Bronchial epithelial cell (primary cell): Measurements from ENCODE around the gene ADORA1. TPM values are rescaled to one million over a fixed set of nuclear protein-coding genes. Genes with fewer than 3 reads are reported as not detected.

Experiments
- DNase-seq: peaks from one replicate; pipeline ENCODE4 v3.0.0-alpha.2; 2010; ENCODE audit warnings: low read depth
- FAIRE-seq: peaks from 2 replicates; lab custom pipeline; 2011; peaks lifted over from hg19 to GRCh38; lab: Jason Lieb, UNC
- H3K27me3 ChIP-seq: 2 replicates; pipeline ENCODE4 v1.5.1; 2011; ENCODE audit warnings: low read length; ENCODE audit not compliant: control insufficient read depth, insufficient read depth
- H3K36me3 ChIP-seq: 2 replicates; pipeline ENCODE4 v1.5.1; 2011; ENCODE audit warnings: low read length; ENCODE audit not compliant: control insufficient read depth, insufficient read depth
- H3K4me3 ChIP-seq: 2 replicates; pipeline ENCODE4 v1.5.1; 2011; ENCODE audit warnings: mild to moderate bottlenecking, low read depth, low read length, control low read depth
- total RNA-seq: library from RNA; depleted of rRNA; stranded (reverse); fragments of >200 nt; gene quantifications from 2 replicates; pipeline ENCODE4 v1.2.1, GENCODE V29; 2014
- TF ChIP-seq, protein P1 (sequence below): IDR thresholded peaks from 2 replicates; pipeline ENCODE4 v1.5.1; 2011; ENCODE audit warnings: mild to moderate bottlenecking, moderate library complexity, low read length, control low read depth, inconsistent platforms; ENCODE audit not compliant: insufficient read depth, severe bottlenecking

The ADORA1 gene
- total RNA-seq, 1 donor from 2014 or later, result under 0.01 TPM

DNA sequence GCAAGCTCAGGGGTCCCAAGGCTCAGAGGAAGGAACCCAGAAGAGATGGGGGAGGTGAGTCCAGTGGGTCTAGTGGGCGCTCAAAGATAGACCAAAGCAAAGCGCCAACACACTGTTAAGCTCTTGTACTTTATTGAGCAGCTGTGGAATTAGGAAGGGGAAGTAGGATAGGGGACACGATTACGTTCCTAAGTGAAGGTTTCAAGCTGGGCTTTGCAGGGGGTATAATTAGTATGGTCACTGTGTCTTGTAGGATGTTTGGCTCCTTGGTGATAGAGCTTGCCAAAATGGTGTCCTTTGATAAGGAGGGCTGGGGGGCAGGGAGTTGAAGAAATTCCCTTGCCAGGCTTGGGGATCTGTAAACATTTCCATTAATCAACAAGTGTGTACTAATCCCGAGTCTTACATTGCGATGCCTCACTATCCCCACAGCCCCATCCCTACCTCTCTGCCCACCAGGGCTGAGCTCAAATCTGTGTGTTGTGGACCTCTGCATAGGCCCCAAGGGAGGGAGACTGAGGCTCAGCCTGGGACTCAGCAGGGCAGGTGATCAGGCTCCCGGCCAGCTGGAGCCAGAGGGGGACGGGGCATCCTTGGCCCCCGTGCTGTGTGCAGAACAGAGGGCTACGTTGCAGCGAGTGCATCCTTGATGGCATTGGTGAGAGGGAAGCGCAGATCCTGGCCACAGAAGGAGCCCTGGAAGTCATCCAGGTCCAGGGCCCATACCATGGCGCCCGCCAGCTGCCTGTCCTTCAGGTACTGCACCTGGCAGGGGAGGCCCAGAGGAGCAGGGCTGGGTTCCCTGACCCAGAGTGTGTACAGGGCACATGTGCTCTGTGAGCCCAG lies 51.5 kb downstream of the ADORA1 start:
- H3K36me3 ChIP-seq, result no peaks in the 10 kb centered on the region
- no peak overlapping the region for H3K4me3 ChIP-seq
- FAIRE-seq, result no peak
- TF ChIP-seq, protein P1, sequence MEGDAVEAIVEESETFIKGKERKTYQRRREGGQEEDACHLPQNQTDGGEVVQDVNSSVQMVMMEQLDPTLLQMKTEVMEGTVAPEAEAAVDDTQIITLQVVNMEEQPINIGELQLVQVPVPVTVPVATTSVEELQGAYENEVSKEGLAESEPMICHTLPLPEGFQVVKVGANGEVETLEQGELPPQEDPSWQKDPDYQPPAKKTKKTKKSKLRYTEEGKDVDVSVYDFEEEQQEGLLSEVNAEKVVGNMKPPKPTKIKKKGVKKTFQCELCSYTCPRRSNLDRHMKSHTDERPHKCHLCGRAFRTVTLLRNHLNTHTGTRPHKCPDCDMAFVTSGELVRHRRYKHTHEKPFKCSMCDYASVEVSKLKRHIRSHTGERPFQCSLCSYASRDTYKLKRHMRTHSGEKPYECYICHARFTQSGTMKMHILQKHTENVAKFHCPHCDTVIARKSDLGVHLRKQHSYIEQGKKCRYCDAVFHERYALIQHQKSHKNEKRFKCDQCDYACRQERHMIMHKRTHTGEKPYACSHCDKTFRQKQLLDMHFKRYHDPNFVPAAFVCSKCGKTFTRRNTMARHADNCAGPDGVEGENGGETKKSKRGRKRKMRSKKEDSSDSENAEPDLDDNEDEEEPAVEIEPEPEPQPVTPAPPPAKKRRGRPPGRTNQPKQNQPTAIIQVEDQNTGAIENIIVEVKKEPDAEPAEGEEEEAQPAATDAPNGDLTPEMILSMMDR, result no peak
- no peak for DNase-seq
- peaks cover 2% of the 10 kb centered on the region for H3K27me3 ChIP-seq

DNA sequence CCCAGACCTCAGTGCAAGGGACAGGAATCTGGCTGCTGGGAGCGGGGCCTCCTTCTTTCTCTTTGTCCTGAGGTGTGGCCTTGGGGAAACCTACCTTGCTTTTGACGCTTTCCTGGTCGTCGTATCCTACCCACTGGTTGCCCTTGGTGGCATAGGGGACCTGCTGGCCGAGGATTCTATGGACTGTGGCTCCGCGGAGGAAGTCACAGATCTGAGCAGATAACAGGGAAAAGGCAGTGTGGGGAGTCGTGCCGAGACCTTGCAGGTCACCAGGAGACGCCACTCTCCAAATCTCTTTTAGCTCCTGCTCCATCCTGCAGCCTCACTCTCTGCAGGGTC lies 52.1 kb downstream of the ADORA1 start:
- DNase-seq (no peak), FAIRE-seq (no peak)
- H3K27me3 ChIP-seq, result peaks cover 2% of the 10 kb centered on the region
- no peaks in the 10 kb centered on the region for H3K36me3 ChIP-seq
- no peak overlapping the region for H3K4me3 ChIP-seq
- TF ChIP-seq, protein P1, result no peak

DNA sequence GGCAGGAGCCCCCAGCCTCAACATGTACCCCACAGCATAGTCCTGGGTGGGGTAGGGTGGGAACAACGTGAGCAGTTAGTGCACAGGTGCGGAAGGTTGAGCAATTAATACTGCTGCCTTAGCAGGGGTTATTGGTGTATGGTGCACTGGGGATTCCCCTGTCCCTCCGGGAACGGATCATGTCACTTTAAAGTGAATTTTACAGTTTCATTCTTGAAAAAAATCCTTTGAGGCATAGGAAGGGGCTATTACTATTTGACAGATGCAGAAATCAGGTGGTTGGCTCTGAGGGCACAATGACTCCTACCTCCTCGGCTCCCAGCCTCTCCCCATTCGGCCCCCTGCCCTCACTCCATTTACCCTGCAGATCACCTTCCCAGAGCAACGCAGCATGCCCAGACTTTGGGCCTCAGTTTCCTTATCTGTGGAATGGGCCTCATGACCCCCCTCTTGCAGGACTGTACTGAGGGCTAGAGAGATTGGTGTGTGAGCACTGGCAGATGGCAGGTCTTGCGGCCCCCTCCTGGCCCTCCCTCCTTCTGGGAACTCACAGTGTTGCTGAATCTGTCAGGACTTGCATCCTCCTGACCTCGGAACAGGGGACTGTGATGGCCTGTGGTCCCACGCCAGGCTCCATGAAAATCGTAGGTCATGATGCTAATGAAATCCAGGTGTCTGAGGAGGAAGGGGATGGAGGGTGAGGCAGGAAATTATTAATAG lies 53.2 kb downstream of the ADORA1 start:
- Histone ChIP-seq H3K36me3 (no peaks in the 10 kb centered on the region), H3K4me3 (no peak overlapping the region), H3K27me3 (peaks cover 2% of the 10 kb centered on the region)
- TF ChIP-seq, protein P1, result no peak
- DNase-seq, result no peak
- no peak for FAIRE-seq

DNA sequence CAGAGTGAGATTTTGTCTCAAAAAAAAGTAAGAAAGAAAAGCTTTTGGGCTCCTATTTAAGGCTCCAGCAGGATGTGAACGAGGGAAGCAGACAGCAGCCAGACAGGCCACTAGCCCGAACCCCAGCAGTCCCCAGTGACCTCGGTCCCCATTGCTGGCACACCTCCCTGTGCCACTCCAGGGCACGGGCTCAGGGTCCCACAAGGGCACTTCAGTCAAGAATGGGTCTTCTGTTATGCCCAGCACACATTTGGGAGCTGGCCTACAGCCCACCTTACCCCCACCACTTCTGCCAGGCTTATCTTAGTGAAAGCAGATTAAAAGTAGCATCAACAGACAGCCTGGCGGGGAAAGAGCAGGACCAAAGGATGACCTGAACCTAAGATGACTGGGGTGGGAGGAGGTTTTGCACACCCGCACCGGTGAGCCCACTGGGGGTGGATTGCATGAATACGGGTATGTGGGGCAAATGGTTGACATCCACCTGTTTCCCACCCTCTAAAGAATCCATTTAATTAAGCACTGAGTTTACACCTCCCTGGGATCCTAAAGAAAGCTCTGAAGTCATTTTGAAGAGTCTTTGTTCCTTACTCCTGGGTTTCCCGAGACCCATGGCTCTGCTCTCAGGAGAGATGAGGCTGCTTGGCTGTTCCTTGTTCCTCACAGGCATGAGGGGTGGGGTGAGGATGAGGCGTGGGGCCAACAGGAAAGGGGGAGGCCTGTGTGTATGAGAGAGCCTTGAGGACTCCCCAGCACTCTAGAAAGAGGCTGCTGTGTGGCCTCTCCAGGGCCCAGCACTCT lies 54.3 kb downstream of the ADORA1 start:
- Histone ChIP-seq H3K27me3 (no peaks in the 10 kb centered on the region), H3K36me3 (no peaks in the 10 kb centered on the region), H3K4me3 (no peak overlapping the region)
- DNase-seq (no peak), FAIRE-seq (no peak)
- TF ChIP-seq, protein P1, result no peak

DNA sequence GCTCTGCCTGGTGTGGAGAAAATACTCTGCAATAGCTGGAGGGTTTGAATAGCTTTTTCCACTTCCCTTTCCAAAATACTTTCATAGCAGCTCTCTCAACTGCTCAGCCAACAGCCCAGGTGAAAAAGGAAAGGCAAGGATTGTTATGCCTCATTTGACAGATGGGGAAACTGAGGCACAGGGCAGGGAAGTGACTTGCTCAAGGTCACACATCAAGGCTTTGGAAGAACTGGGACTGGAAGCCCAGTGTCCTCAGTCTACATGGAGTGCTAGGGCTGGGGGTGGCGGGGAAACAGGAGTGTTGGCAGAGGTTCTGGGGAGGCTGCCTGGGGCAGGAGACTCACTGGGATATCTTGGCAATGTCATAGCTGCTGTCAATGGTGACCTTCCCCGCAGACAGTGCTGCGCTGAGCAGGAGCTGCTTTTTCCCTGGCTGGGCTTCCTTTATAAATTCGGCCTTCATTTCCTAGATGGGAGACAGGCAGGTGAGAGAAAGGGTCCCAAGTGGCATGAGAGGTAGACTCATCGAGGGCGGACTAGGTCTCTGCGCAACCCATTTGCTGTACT lies 54.9 kb downstream of the ADORA1 start:
- TF ChIP-seq, protein P1, result no peak
- DNase-seq, result no peak

More for the DNA sequence above, 54.9 kb downstream of the ADORA1 start:
- no peak for FAIRE-seq
- H3K4me3 ChIP-seq, result no peak overlapping the region
- H3K36me3 ChIP-seq, result no peaks in the 10 kb centered on the region
- no peaks in the 10 kb centered on the region for H3K27me3 ChIP-seq
